ENCODE results near the gene SLC27A5. TPM values are rescaled to one million over a fixed set of nuclear protein-coding genes. Genes with fewer than 3 reads are reported as not detected.

The SLC27A5 gene
- total RNA-seq, 1 experiment from 2014 or later: 0.55 TPM

Other genes with a start within 250 kb of the SLC27A5 start
- 2.5 and 4.1 TPM in 2 replicates for gene ZNF8, start 233.0 kb downstream of the SLC27A5 start, total RNA-seq (2014; rRNA removed; shearing (Covaris generic))
- gene ERVK3-1, start 206.6 kb downstream of the SLC27A5 start, total RNA-seq (2014; rRNA removed; shearing (Covaris generic)): 44.4 and 59.3 TPM in 2 replicates
- gene ZSCAN22, start 185.0 kb downstream of the SLC27A5 start, total RNA-seq (2014; rRNA removed; shearing (Covaris generic)): 2.5 and 3.2 TPM in 2 replicates
- gene A1BG, start 158.5 kb downstream of the SLC27A5 start, total RNA-seq (2014; rRNA removed; shearing (Covaris generic)): 23.6 and 67.7 TPM in 2 replicates
- gene ZNF497, start 149.2 kb downstream of the SLC27A5 start, total RNA-seq (2014; rRNA removed; shearing (Covaris generic)): 0.19 and 1.3 TPM in 2 replicates
- gene ZNF837, start 131.0 kb downstream of the SLC27A5 start, total RNA-seq (2014; rRNA removed; shearing (Covaris generic)): 2.5 and 7.0 TPM in 2 replicates
- gene RPS5, start 124.7 kb downstream of the SLC27A5 start, total RNA-seq (2014; rRNA removed; shearing (Covaris generic)): 1,597 and 2,220 TPM in 2 replicates
- gene RNF225, start 116.3 kb downstream of the SLC27A5 start, total RNA-seq (2014; rRNA removed; shearing (Covaris generic)): 0.53 TPM in 1 of 2 replicates, not detected in the other
- gene ZNF584, start 103.3 kb downstream of the SLC27A5 start, total RNA-seq (2014; rRNA removed; shearing (Covaris generic)): 9.6 and 13.5 TPM in 2 replicates
- gene ZNF132, start 71.8 kb downstream of the SLC27A5 start, total RNA-seq (2014; rRNA removed; shearing (Covaris generic)): 2.8 and 6.0 TPM in 2 replicates
- 4.9 and 6.7 TPM in 2 replicates for gene ZNF324B, start 60.4 kb downstream of the SLC27A5 start, total RNA-seq (2014; rRNA removed; shearing (Covaris generic))
- 6.4 and 15.1 TPM in 2 replicates for gene ZNF324, start 44.9 kb downstream of the SLC27A5 start, total RNA-seq (2014; rRNA removed; shearing (Covaris generic))
- gene ZNF446, start 35.6 kb downstream of the SLC27A5 start, total RNA-seq (2014; rRNA removed; shearing (Covaris generic)): 5.1 TPM in 2 replicates
- 4.2 and 4.7 TPM in 2 replicates for gene ZBTB45, start 7.8 kb upstream of the SLC27A5 start, total RNA-seq (2014; rRNA removed; shearing (Covaris generic))
- 343 and 432 TPM in 2 replicates for gene TRIM28, start 32.1 kb upstream of the SLC27A5 start, total RNA-seq (2014; rRNA removed; shearing (Covaris generic))
- 92.8 and 116 TPM in 2 replicates for gene CHMP2A, start 43.1 kb upstream of the SLC27A5 start, total RNA-seq (2014; rRNA removed; shearing (Covaris generic))
- 79.2 and 109 TPM in 2 replicates for gene UBE2M, start 46.6 kb upstream of the SLC27A5 start, total RNA-seq (2014; rRNA removed; shearing (Covaris generic))
- gene MZF1, start 61.3 kb upstream of the SLC27A5 start, total RNA-seq (2014; rRNA removed; shearing (Covaris generic)): 5.0 and 7.4 TPM in 2 replicates

Measured in SJSA1 (cell line).